GM15510 (cell line): ENCODE data around the gene ZDHHC12.

Source experiments
- POLR2A ChIP-seq: IDR thresholded peaks from 3 replicates; pipeline ENCODE4 v1.6.1; 2011; ENCODE audit warnings: borderline replicate concordance; ENCODE audit not compliant: insufficient read length; ENCODE audit errors: extremely low read depth

Gene ZDHHC12

GRCh38 chr9:128723866-128724743, at the start of gene ZDHHC12:
ZDHHC12 (minus strand) TSS chr9:128724127; CDS start chr9:128724093, 34 bp downstream.
- peak; percentile 98 for TF ChIP-seq POLR2A

DNA sequence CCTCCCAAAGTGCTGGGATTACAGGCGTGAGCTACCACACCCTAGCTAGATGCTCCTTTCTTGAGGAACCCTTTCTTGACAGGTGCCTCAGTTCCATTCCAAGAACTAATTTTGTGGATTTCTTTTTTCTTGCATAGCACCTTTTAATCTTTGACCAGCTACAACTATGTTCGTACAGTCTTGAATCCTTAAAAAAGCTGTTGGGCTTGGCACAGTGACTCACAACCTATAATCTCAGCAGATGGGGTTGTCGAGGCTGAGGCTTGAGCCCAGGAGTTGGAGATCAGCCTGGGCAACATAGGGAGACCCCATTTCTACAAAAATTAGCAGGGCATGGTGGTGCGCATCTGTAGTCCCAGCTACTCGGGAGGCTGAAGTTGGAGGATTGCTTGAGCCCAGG, 49.1 kb upstream of the ZDHHC12 start:
- no peak for TF ChIP-seq POLR2A

- TF ChIP-seq POLR2A, result peak; percentile 67
Measured at GRCh38 chr9:128771745-128772519, 48.0 kb upstream of the ZDHHC12 start, which contains the start of gene ZER1. ZER1 (minus strand) TSS chr9:128771927; CDS start chr9:128755565, 16,362 bp downstream.

- no peak for TF ChIP-seq POLR2A
Measured at GRCh38 chr9:128771094-128771721, 47.3 kb upstream of the ZDHHC12 start.

DNA sequence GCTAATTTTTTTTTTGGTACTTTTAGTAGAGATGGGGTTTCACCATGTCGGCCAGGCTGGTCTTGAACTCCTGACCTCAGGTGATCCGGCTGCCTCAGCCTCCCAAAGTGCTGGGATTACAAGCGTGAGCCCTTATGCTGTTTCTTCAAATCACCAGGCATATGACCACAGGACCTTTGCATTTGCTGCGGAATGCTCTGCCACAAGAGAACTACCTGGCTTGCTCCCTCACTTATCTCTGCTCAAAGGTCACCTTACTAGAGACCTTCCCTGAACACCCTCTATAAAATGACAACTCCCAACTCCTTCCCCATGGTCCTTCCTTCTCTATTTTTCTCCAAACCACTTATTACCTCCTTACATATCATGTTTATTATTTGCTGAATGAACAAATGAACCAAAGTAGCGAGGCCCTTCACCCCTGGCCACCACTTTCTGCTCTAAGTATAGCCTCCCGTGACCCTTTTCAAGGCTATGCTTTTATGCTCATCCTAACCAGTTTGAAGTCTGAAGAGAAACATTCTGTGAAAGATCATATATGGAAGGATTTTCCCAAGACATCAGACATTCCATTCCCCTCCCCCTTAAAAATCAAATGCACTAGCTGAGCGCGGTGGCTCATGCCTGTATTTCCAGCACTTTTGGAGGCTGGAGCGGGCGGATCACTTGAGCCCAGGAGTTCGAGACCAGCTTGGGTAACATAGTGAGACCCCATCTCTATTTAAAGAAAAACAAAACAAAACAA, 46.5 kb upstream of the ZDHHC12 start:
- TF ChIP-seq POLR2A, result no peak

DNA sequence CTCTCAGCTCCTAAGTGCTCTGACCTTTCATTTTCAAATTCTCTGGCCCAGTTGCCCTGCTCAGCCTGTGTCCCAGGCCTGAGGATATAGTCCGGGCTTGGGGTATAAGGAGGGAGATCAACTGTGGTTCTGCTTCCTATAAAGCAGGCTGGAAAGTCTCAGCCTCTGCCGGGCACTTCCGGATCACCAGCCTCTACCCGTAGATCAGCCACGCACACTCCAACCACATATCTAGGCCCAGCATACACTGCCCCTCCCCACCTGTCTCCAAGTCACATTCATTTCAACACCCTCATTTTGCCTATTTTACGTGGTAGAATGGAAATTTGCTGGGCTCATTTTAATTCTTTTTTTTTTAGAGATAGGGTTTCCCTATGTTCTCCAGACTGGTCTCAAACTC, 44.7 kb upstream of the ZDHHC12 start:
- TF ChIP-seq POLR2A, result no peak

DNA sequence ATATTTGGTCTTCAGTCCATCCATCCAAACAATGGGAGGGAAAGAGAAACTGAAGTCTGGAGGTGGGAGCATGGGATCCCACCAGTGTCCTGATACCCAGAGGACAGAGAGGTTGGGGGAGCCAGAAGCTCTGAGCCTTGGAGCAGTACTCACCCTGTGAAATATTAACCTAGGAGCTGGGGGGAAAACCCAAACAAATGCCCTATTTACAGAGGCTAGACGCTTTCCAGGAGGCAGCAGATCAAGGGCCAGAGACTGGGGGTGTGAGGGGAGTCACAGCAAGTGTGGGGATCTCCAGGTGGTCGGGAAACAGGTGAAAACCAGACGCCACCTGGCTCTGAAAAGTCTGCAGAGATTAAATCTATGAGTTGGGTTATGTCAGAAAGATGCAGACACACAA, 41.6 kb upstream of the ZDHHC12 start:
- no peak for TF ChIP-seq POLR2A

- no peak for TF ChIP-seq POLR2A
Measured at GRCh38 chr9:128764361-128764760, 40.4 kb upstream of the ZDHHC12 start.

- no peak for TF ChIP-seq POLR2A
Measured at GRCh38 chr9:128762671-128763449, 38.9 kb upstream of the ZDHHC12 start.

DNA sequence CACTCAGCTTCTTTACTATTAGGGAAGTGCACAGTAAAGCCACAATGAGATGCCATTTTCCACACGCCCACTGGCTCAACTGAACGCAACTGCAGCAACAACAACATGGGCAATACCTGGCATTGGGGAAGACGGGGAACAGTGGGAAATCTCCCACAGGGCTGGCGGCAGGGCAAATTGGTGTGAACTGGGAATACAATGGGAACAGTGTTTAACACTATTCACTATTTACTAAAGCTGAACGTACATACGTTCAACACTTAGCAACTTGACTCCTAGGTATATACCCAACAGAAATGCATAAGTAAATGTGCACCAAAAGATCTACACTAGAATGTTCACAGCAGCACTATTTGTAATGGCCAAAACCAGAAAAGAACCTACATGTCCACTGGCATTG, 33.7 kb upstream of the ZDHHC12 start:
- TF ChIP-seq POLR2A, result no peak

GRCh38 chr9:128753627-128754026, 29.7 kb upstream of the ZDHHC12 start:
- TF ChIP-seq POLR2A, result no peak

GRCh38 chr9:128750926-128751595, 27.1 kb upstream of the ZDHHC12 start:
- TF ChIP-seq POLR2A, result no peak

DNA sequence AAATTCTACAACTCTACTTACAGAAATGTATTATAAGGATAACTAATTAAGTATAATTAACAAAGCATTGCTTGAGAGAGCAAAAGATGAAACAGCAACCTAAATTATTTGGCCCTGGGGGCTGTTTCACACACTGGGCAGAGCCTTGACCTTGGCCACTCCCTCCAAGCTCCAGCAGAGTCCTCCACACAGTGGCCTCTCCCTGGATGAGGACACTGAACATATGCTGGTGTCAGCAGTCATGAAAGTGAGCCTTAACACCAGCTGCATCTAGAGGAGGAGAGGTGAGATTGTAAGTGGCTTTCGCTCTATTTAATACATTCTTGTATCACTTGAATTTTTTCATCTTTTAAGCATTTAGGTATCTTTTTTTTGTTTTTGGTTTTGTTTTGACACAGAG, 23.3 kb upstream of the ZDHHC12 start:
- TF ChIP-seq POLR2A, result no peak
